Measurements from ENCODE around the gene PIGQ.
A peak's percentile ranks its signal among the peaks of the same experiment; 100 is the strongest.

Gene PIGQ

GRCh38 chr16:572865-573650 lies 3.3 kb downstream of the PIGQ start:
- no peak for DNase-seq

DNA sequence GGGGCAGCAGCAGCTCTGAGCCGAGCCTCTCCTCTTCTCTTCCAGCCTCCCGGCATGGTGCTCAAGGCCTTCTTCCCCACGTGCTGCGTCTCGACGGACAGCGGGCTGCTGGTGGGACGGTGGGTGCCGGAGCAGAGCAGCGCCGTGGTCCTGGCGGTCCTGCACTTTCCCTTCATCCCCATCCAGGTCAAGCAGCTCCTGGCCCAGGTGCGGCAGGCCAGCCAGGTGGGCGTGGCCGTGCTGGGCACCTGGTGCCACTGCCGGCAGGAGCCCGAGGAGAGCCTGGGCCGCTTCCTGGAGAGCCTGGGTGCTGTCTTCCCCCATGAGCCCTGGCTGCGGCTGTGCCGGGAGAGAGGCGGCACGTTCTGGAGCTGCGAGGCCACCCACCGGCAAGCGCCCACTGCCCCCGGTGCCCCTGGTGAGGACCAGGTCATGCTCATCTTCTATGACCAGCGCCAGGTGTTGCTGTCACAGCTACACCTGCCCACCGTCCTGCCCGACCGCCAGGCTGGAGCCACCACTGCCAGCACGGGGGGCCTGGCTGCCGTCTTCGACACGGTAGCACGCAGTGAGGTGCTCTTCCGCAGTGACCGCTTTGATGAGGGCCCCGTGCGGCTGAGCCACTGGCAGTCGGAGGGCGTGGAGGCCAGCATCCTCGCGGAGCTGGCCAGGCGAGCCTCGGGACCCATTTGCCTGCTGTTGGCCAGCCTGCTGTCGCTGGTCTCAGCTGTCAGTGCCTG lies 4.4 kb downstream of the PIGQ start:
- no peak for DNase-seq

GRCh38 chr16:575354-576196 lies 5.8 kb downstream of the PIGQ start:
- no peak for DNase-seq

GRCh38 chr16:576197-576822 lies 6.5 kb downstream of the PIGQ start:
- DNase-seq: no peak

DNA sequence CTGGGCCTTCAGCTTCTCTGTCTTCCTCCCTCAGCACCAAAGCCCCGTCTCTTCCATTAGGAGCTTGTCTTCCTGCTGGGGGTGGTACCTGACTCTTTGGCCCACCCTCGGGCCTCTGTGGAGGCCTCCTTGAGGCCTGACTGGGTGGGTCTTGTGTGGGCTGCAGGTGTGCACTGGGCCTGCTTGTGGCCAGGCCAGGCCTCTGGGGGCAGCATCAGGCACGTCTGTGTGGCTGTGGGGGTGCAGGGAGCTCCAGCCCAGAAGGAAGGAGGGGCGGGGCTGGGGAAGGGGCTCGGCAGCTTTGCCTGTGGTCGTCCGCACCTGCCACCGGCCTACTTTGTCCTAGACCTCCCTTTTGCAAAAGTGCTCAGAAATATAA lies 7.0 kb downstream of the PIGQ start:
- no peak for DNase-seq

DNA sequence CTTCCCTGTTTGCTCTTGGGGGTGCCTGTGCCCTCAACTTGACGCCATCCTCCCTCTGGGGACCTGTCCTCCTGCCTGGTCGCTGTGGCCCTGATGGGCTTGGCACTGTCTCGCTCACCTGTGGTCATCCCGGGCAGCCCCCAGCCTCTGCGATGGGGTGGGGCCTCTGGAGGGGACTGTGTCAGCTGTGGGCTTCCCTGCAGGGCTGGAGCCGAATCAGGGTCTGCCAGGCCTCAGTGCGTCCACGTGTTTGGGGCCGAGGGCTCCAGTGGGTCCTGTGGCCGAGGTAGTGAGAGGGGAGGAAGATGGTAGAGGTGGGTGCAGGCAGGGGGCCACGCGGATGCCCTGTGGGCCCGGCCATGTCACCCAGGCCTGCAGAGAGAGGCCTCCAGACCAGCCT lies 8.0 kb downstream of the PIGQ start:
- no peak for DNase-seq

GRCh38 chr16:578232-578869 lies 8.6 kb downstream of the PIGQ start:
- no peak for DNase-seq

GRCh38 chr16:578870-579405 lies 9.2 kb downstream of the PIGQ start:
- DNase-seq: peak; percentile 80 to 94 (median 88)

DNA sequence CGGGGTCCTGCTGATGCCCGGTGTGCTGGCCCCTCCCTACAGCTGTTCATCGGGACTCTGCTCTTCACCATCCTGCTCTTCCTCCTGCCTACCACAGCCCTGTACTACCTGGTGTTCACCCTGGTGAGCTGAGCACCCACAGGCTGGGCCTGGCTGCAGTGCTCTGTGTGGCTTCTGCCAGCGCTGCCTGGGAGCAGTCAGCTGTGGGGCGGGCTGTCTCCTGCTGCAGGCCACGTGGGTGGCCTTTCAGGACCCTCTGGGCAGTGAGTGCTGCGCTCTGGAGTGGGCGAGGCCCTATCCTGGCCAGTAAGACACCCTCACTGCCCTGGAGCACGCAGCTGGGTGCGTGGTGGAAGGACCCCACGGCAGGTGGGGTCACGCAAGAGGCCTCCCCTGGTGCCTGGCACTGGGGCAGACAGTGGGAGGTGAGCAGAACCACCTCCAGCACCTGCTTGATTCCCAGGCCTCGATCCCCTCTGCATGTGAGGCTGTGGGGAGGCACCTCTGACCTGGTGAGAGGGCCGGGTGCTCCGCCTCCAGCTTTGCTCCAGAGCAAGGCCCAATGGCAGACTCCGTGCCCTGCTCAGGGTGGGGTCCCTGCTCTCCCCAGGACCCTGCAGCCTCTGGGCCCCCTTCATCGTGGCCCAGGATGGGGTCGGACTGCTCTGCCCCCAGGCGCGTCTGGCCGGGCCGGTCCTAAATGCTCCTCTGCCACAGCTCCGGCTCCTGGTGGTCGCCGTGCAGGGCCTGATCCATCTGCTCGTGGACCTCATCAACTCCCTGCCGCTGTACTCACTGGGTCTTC lies 10.6 kb downstream of the PIGQ start:
- DNase-seq: no peak

DNA sequence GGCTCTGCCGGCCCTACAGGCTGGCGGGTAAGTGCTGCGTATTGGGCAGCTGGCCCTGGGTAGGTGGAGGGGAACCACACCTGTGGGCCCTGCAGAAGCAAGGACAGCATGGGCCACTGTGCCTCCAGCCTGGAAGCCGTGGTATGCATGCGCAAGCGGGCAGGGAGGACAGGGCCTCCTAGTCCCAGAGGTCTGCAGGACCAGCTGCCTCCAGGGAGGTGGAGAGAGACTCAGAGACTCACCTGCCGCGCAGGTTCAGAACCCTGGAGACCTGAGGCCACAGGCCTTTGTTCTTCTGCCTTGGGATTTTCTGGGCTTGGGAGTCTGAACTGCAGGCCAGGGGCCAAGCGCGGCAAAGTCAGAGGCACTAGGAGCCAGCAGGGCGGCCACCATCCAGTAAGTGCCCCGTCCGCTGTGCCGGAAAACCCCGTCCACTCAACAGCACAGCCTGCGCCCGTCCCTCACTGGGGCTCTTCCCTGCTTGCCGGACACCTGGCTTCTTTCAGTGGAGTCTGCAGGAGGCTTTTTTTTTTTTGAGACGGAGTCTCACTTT lies 11.3 kb downstream of the PIGQ start:
- no peak for DNase-seq

GRCh38 chr16:582218-582613 lies 12.4 kb downstream of the PIGQ start:
- no peak for DNase-seq

- DNase-seq: no peak
Measured at GRCh38 chr16:582614-583331, 13.0 kb downstream of the PIGQ start.

DNA sequence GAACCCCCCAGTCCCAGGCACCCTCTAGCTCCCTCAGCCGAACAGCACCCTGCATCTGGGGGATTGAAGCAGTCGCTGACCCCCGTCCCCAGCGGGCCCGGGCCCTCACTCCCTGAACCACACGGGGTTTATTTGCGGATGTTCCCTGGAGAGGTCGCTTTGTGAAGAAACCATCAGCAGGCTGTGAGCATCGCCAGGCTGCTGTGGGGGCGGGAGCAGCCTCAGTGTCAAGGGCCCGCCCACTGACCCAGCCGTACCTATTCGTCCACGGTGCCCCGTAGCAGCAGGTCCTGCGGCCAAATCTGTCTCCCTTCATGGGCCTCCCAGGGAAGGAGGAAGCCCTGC lies 13.7 kb downstream of the PIGQ start:
- DNase-seq: no peak

- DNase-seq: no peak
Measured at GRCh38 chr16:583815-584591, 14.2 kb downstream of the PIGQ start.

DNA sequence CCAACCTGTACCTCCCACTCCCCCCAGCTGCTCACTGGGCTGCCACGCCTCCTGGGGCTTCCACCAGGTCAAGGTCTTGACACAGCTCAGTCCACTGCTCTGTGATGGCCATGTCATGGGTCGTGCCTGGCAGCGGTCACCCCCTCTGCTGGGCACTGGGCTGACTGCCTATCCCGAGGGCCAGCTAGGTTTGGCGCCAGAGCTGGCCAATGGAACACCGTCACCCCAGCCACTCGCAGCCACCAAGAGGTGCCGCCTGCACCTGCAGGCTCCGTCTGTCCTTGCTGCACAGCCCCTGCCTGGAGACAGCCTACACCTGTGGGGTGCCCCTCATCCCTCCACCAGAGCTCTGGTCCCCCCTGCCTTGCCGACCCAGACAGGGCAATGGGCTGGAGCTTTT lies 15.6 kb downstream of the PIGQ start:
- DNase-seq: no peak

DNA sequence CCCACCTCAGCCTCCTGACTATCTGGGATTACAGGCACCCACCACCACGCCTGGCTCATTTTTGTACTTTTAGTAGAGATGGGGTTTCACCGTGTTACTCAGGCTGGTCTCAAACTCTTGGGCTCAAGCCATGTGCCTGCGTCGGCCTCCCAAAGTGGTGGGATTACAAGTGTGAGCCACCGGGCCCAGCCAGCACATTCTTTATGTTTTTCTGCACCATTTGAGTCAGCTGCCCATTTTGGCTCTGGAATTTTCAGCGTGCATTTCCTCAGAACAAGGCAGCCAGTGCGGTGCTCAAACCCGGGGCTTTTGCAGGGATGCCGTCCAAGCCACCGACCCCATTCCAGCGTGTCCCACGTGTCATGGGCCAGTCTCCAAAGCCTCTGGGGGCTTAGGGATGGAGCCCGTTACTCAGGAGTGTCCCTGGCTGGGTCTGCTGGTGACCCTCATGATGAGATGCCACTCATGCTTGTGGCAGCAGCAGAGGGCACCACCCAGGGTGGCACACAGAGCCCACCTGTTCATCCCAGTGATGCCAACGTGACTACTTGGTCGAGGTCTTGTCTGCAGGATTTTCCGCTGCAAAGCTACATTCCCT lies 16.4 kb downstream of the PIGQ start:
- no peak for DNase-seq

DNA sequence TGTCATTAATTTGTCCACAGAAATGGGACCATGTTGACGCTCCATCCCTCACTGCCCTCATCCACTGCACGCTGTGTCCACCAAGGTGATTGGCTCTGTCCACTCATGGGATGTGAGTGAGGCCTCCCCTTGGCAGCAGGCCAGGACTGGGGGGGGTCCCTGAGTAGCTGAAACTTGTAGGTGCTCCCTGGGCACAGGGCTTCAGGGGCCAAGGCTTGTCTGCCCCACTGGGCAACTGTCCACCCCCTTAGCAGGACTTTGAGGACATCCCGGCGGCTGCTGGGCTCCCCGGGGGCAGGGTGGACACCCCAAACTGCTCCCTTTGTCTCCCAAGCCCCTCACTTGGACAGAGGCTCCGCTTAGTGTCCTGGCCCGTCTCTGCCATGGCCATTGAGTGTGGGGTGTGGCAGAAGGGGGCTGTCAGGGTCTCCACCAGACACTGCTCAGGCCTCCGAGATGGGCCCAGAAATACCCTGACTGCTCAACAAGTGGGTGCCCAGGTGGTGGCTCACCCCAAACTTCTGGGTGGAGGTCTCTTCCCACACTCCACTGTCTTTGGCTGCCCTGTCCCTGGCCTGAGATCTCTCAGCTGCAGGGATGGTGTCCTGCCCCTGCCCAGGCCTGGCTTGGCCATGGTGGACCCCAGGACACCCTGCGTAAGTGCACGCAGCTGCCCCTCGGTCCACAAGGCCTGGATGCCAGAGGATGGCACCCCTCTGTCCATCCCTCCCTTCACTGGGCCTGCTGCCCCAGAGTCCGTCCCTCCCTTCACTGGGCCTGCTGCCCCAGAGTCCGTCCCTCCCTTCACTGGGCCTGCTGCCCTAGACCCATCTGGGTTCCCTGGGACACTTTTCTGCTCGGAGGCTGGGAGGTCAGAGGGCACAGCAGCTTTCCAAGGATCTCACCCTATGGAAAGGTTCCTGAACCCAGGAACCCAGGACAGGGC lies 17.1 kb downstream of the PIGQ start:
- DNase-seq: no peak

GRCh38 chr16:588639-588888 lies 18.8 kb downstream of the PIGQ start:
- DNase-seq: no peak
